HepG2 (cell line): ENCODE measurements around the gene CTNNBL1. TPM values are rescaled to one million over a fixed set of nuclear protein-coding genes. Genes with fewer than 3 reads are reported as not detected.

Source experiments
- BORCS8-MEF2B ChIP-seq: sonication (generic); formaldehyde crosslinking; IDR thresholded peaks from 2 replicates; pipeline ENCODE4 v1.8.0; 2022; ENCODE audit warnings: mild to moderate bottlenecking, missing genetic modification reagents
- CC2D1A ChIP-seq: sonication (generic); formaldehyde crosslinking; IDR thresholded peaks from 2 replicates; pipeline ENCODE4 v1.8.1; 2023; ENCODE audit warnings: mild to moderate bottlenecking, missing genetic modification reagents
- CCAR2 ChIP-seq: fragments of 200-400 bp; formaldehyde crosslinking; optimal IDR thresholded peaks from 2 replicates; pipeline ENCODE3; 2018; ENCODE audit warnings: low read depth, mild to moderate bottlenecking, low read length, moderate library complexity
- CHD2 ChIP-seq: IDR thresholded peaks from 2 replicates; pipeline ENCODE4 v1.6.1; 2011; ENCODE audit warnings: low read depth, low read length, improper control_type of control experiment
- GABPB1 ChIP-seq: IDR thresholded peaks from 2 replicates; pipeline ENCODE4 v1.6.1; 2016; ENCODE audit warnings: mild to moderate bottlenecking, missing genetic modification reagents, moderate library complexity, missing compliant biosample characterization
- HDAC6 ChIP-seq: fragments of 200-600 bp; sonication (generic); IDR thresholded peaks from 2 replicates; pipeline ENCODE4 v1.7.0; 2017; ENCODE audit warnings: mild to moderate bottlenecking, antibody characterized with exemption, low read length, low read depth
- HOXA9 ChIP-seq: sonication (generic); formaldehyde crosslinking; IDR thresholded peaks from 2 replicates; pipeline ENCODE4 v1.8.1; 2022; ENCODE audit warnings: missing genetic modification reagents, mild to moderate bottlenecking, moderate library complexity, borderline replicate concordance
- ISL2 ChIP-seq: sonication (generic); formaldehyde crosslinking; IDR thresholded peaks from 2 replicates; pipeline ENCODE4 v1.5.0; 2020; ENCODE audit warnings: missing genetic modification reagents
- NFYC ChIP-seq: IDR thresholded peaks from 2 replicates; pipeline ENCODE4 v1.6.1; 2016; ENCODE audit warnings: missing genetic modification reagents, missing compliant biosample characterization
- NRL ChIP-seq: sonication (generic); formaldehyde crosslinking; IDR thresholded peaks from 2 replicates; pipeline ENCODE4 v1.5.0; 2020; ENCODE audit warnings: missing genetic modification reagents, mild to moderate bottlenecking, moderate library complexity, borderline replicate concordance
- PHF5A ChIP-seq: IDR thresholded peaks from one replicate; pipeline ENCODE4 v1.6.1; 2018; ENCODE audit warnings: low read depth, missing genetic modification reagents; ENCODE audit not compliant: unreplicated experiment
- RORA ChIP-seq: sonication (generic); formaldehyde crosslinking; IDR thresholded peaks from 2 replicates; pipeline ENCODE4 v1.5.0; 2020; ENCODE audit warnings: mild to moderate bottlenecking, missing genetic modification reagents, moderate library complexity
- SP4 ChIP-seq: sonication (generic); formaldehyde crosslinking; IDR thresholded peaks from 2 replicates; pipeline ENCODE4 v1.8.1; 2023; ENCODE audit warnings: mild to moderate bottlenecking, missing genetic modification reagents
- SPEN ChIP-seq: sonication (generic); formaldehyde crosslinking; IDR thresholded peaks from 2 replicates; pipeline ENCODE4 v1.5.1; 2020; ENCODE audit warnings: low read depth, mild to moderate bottlenecking, missing genetic modification reagents
- SRSF1 ChIP-seq: fragments of 200-400 bp; formaldehyde crosslinking; optimal IDR thresholded peaks from 2 replicates; pipeline ENCODE3; 2017; ENCODE audit warnings: mild to moderate bottlenecking, low read depth, low read length, moderate library complexity
- TERF1 ChIP-seq: sonication (generic); formaldehyde crosslinking; IDR thresholded peaks from 2 replicates; pipeline ENCODE4 v1.8.0; 2022; ENCODE audit warnings: mild to moderate bottlenecking, missing genetic modification reagents, moderate library complexity
- TP53 ChIP-seq: sonication (generic); formaldehyde crosslinking; conservative IDR thresholded peaks from 2 replicates; pipeline ENCODE4 v1.4.0; 2020; ENCODE audit warnings: missing genetic modification reagents
- ZBTB43 ChIP-seq: sonication (generic); formaldehyde crosslinking; conservative IDR thresholded peaks from 2 replicates; pipeline ENCODE4 v1.4.0; 2020; ENCODE audit warnings: missing genetic modification reagents
- ZNF282 ChIP-seq: fragments of 450-650 bp; IDR thresholded peaks from 2 replicates; pipeline ENCODE4 v1.6.1; 2018; ENCODE audit not compliant: partially characterized antibody
- ZNF430 ChIP-seq: sonication (generic); formaldehyde crosslinking; IDR thresholded peaks from 2 replicates; pipeline ENCODE4 v1.9.0; 2021; ENCODE audit warnings: mild to moderate bottlenecking, missing genetic modification reagents
- ZNF431 ChIP-seq: sonication (generic); formaldehyde crosslinking; IDR thresholded peaks from 2 replicates; pipeline ENCODE4 v1.9.0; 2022; ENCODE audit warnings: missing genetic modification reagents, low read depth, mild to moderate bottlenecking, borderline replicate concordance
- ZNF484 ChIP-seq: sonication (generic); formaldehyde crosslinking; IDR thresholded peaks from 2 replicates; pipeline ENCODE4 v1.5.1; 2020; ENCODE audit warnings: mild to moderate bottlenecking, low read depth, missing genetic modification reagents, borderline replicate concordance
- ZNF547 ChIP-seq: sonication (generic); formaldehyde crosslinking; IDR thresholded peaks from 2 replicates; pipeline ENCODE4 v1.5.1; 2020; ENCODE audit warnings: mild to moderate bottlenecking, missing genetic modification reagents
- ZNF619 ChIP-seq: sonication (generic); formaldehyde crosslinking; IDR thresholded peaks from 2 replicates; pipeline ENCODE4 v1.4.0; 2020; ENCODE audit warnings: mild to moderate bottlenecking, missing genetic modification reagents
- ZNF75D ChIP-seq: sonication (generic); formaldehyde crosslinking; IDR thresholded peaks from 2 replicates; pipeline ENCODE4 v1.8.1; 2023; ENCODE audit warnings: missing genetic modification reagents, mild to moderate bottlenecking, borderline replicate concordance
- ZNF770 ChIP-seq: sonication (generic); formaldehyde crosslinking; IDR thresholded peaks from 2 replicates; pipeline ENCODE4 v1.5.0; 2020; ENCODE audit warnings: mild to moderate bottlenecking, missing genetic modification reagents
- ZNF891 ChIP-seq: sonication (generic); formaldehyde crosslinking; IDR thresholded peaks from 2 replicates; pipeline ENCODE4 v1.5.0; 2020; ENCODE audit warnings: mild to moderate bottlenecking, missing genetic modification reagents
- polyA plus RNA-seq, 8 experiments: library from polyadenylated mRNA; depleted of rRNA in 3 of 8; stranded (reverse) in 7 of 8; unstranded in 1 of 8; fragments of >200 nt; fragmentation: Illumina TruSeq in 4 of 8; extraction: Trizol in 4 of 8; gene quantifications; 2 replicates each; pipeline versions ENCODE4 v1.2.1 to v1.2.3, GENCODE V29; 2011 to 2016; ENCODE audit warnings: low read depth in 4 of 8, missing spikeins in 1 of 8, mixed read lengths in 1 of 8; ENCODE audit not compliant: insufficient read depth in 1 of 8
- total RNA-seq, 5 experiments: library from RNA; depleted of rRNA; stranded (reverse); fragments of >200 nt; fragmentation: Illumina TruSeq; extraction: Trizol; gene quantifications; 2 replicates each; pipeline ENCODE4 v1.2.3, GENCODE V29; 2016; ENCODE audit warnings: low read depth in 1 of 5

CTNNBL1 gene
- total and polyA plus RNA-seq, 2 of the 13 experiments (the other 11 are each of a cell fraction or from before 2014, with no cell fraction given) = 49.3 to 94.6 TPM

- TF ChIP-seq CC2D1A (CRISPR knock-in tag) = no peak
- TF ChIP-seq NFYC (CRISPR knock-in tag) = no peak
- peak; percentile 51; the same call in 1 of the 2 replicates for TF ChIP-seq HOXA9 (CRISPR knock-in tag)
- no peak for TF ChIP-seq PHF5A (CRISPR knock-in tag)
- TF ChIP-seq ZNF619 = no peak
- no peak for TF ChIP-seq CCAR2
- no peak for TF ChIP-seq ZNF430 (CRISPR knock-in tag)
- no peak for TF ChIP-seq TERF1 (CRISPR knock-in tag)
- TF ChIP-seq TP53 (CRISPR knock-in tag) = no peak
- TF ChIP-seq ZNF547 (CRISPR knock-in tag) = no peak
- TF ChIP-seq CHD2 = no peak
- TF ChIP-seq RORA (CRISPR knock-in tag) = no peak
- 0 out of 2 replicates have a peak, but pooled peaks have one; percentile 28 for TF ChIP-seq BORCS8-MEF2B (CRISPR knock-in tag)
- no peak for TF ChIP-seq HDAC6
- TF ChIP-seq ZNF484 (CRISPR knock-in tag) = no peak
- TF ChIP-seq NRL = 0 out of 2 replicates have a peak, but pooled peaks have one; percentile 40
- TF ChIP-seq SRSF1 = no peak
- no peak for TF ChIP-seq SPEN (CRISPR knock-in tag)
- no peak for TF ChIP-seq ISL2
- no peak for TF ChIP-seq ZNF770
- no peak for TF ChIP-seq ZBTB43 (CRISPR knock-in tag)
- TF ChIP-seq ZNF431 (CRISPR knock-in tag) = no peak
- no peak for TF ChIP-seq ZNF75D (CRISPR knock-in tag)
- no peak for TF ChIP-seq GABPB1
- 0 out of 2 replicates have a peak, but pooled peaks have one; percentile 27 for TF ChIP-seq ZNF891 (CRISPR knock-in tag)
- peak; percentile 77 for TF ChIP-seq ZNF282
- peak; percentile 35; the same call in 1 of the 2 replicates for TF ChIP-seq SP4 (CRISPR knock-in tag)
These were observed 219.9 kb downstream of the CTNNBL1 start (continued) for GRCh38 chr20:37913567-37914366.
